GM18873 (cell line): Measurements from ENCODE around the gene EYA2.
"Not testable (repeated sequence)": the region's sequence is repeated elsewhere in the genome, so short reads cannot be mapped to it uniquely, and the experiment has no call there.

Experiments used
- ATAC-seq: cut with Tn5 transposase; IDR thresholded peaks from one replicate; pipeline ENCODE4 v1.9.1; 2021; ENCODE audit warnings: mild to moderate bottlenecking, moderate library complexity, moderate number of reproducible peaks; ENCODE audit not compliant: unreplicated experiment, low FRiP score

Gene EYA2

GRCh38 chr20:47188540-47188939 is 293.9 kb downstream of the EYA2 start:
- ATAC-seq = no peak

- ATAC-seq = no peak
Measured at GRCh38 chr20:47189060-47189459, 294.4 kb downstream of the EYA2 start.

DNA sequence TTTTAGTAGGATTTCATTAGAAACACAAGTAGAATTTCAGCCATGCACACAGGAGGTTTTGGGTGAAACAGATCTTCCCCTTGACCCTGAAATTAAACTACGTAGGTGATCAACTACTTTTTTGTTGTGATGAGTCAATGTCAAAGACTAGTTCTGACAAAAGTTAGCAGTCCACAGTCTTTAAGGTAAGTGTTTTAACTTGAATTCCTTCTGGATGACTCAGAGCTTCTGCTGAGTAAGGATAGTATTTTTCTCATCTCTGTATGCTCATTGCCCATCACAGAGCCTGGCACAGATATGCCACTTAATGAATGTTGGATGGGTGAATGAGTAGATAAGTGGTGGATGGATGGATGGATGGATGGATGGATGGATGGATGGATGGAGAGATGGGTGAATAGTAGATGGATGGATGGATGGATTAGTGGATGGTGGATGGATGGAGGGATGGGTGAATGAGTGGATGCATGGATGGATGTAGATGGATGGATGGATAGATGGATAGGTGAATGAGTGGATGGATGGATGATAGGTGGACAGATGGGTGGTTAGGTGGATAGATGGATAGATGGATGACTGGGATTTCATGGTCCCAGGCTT is 296.5 kb downstream of the EYA2 start:
- ATAC-seq = no peak

DNA sequence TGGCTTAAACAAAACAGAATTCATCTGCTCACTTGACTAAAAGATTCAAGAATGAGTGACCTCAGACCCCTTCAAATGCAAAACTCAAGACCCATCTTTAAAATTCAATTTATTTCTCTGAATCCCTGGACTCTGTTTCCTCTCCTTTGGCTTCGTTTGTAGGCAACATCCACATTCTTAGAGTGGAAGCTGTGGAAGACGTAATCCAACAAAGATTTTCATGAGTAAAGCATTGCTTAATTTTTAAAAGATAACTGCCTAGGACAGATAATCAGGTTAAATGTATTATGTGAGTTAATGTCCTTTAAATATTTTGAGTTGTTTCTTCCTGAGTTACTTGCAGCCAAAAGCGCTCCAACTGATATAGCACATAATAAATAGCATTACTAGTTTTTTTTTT is 297.3 kb downstream of the EYA2 start:
- no peak for ATAC-seq

- ATAC-seq = no peak
Measured at GRCh38 chr20:47195573-47195972, 300.9 kb downstream of the EYA2 start.

GRCh38 chr20:47196091-47197081 is 301.7 kb downstream of the EYA2 start:
- ATAC-seq = no peak

- no peak for ATAC-seq
Measured at GRCh38 chr20:47198254-47198671, 303.6 kb downstream of the EYA2 start.

GRCh38 chr20:47198996-47199552 is 304.4 kb downstream of the EYA2 start:
- ATAC-seq = no peak

DNA sequence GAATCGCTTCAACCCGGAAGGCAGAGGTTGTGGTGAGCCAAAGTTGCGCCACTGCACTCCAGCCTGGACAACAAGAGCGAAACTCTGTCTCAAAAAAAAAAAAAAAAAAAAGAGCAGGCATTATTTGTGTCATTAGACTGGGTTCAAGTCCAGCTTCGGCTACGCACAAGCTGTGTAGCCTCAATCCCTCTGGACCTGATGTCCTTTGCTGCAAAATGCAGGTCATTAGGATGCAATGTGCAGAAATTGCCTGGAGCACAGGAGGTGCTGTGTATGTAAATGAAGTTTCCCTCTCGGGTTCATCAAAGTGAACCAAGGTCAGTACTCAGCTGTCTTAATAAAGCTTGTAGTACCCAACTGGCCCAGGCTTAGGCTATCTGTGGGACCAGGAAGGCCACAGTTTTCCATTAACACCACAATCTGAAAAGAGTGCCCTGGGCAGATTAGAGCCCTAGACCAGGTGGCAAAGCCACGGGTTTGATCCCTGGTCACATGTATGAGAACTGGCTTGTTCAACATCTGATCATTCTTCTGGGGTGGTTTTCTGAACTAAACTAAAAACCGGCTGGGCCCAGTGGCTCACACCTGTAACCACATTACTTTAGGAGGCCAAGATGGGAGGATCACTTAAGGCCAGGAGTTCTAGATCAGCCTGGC is 306.6 kb downstream of the EYA2 start:
- no peak for ATAC-seq

GRCh38 chr20:47202733-47203667 is 308.4 kb downstream of the EYA2 start:
- ATAC-seq = no peak

GRCh38 chr20:47204008-47204849 is 309.6 kb downstream of the EYA2 start:
- no peak for ATAC-seq

DNA sequence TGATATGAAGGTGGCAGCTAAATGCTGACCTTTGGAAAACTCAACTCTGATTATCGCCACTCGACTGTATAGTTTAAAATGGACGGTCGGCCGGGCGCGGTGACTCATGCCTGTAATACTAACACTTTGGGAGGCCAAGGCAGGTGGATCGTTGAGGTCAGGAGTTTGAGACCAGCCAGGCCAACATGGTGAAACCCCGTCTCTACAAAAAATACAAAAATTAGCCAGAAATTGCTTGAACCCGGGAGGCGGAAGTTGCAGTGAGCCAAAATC is 310.1 kb downstream of the EYA2 start:
- ATAC-seq = not testable (repeated sequence)

DNA sequence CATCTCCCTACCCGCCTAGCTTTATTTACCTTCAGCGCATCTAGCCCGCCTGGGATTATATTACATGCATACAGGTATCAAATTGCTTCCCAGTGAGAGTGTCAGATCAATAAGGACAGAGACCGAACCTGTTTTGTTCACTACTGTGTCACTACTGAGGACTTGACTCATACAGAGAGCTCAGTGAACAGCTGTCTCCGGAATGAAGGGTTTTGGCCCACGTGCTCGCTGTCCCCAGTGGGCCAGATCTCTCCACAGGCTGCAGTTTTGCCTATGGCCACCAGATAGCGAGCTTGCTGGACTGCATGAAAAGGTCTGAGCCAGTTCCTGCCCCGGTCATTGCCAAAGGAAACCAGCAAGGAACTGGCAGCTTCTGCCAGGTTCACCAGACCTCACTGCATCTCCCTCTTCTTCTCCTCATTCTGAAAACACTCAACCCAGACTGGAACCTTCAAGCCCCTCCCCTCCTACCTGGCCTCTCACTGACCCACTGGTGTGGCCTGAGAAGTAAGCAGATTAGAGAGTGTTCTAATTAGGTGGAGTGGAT is 311.0 kb downstream of the EYA2 start:
- no peak for ATAC-seq

GRCh38 chr20:47206552-47206951 is 311.9 kb downstream of the EYA2 start:
- ATAC-seq = not testable (repeated sequence)

DNA sequence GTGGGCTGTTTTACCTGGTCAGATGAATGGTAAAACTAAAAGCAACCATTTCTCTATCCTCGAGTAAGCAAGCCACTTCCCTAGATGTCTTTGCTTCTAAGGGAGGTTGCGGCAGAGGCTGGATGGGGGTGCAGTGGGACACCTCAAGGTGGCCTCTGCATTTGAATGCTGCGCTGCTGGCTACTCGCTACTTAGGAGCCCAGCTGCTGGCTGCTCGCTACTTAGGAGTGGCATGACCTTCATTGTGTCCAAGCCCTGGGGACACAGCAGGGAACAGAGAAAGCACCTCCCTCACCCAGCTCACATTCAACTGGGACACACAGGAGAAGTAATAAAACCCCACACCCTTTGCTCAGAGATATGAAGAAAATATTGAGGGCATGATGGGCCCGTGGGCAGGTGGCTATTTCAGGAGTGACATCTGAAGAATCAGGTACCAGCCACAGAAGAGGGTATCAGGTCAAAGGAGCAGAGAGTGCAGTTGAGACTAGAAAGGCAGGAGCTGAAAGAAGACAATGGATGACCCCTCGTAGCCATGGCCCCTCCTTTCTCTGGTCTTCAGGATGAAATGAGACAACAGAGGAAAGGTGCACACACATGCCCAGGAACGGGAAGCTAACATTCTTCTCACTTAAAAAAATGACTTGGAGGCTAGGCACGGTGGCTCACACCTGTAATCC is 312.5 kb downstream of the EYA2 start:
- ATAC-seq = no peak

- ATAC-seq = no peak
Measured at GRCh38 chr20:47208534-47209174, 314.0 kb downstream of the EYA2 start.

- ATAC-seq = no peak
Measured at GRCh38 chr20:47209982-47210381, 315.3 kb downstream of the EYA2 start.

GRCh38 chr20:47210470-47210869 is 315.8 kb downstream of the EYA2 start:
- no peak for ATAC-seq
